ENCODE measurements around the gene KCNK3. TPM values are rescaled to one million over a fixed set of nuclear protein-coding genes. Genes with fewer than 3 reads are reported as not detected.

The KCNK3 gene
- not detected for total RNA-seq
- not detected for polyA plus RNA-seq
- total RNA-seq, result not detected

DNA sequence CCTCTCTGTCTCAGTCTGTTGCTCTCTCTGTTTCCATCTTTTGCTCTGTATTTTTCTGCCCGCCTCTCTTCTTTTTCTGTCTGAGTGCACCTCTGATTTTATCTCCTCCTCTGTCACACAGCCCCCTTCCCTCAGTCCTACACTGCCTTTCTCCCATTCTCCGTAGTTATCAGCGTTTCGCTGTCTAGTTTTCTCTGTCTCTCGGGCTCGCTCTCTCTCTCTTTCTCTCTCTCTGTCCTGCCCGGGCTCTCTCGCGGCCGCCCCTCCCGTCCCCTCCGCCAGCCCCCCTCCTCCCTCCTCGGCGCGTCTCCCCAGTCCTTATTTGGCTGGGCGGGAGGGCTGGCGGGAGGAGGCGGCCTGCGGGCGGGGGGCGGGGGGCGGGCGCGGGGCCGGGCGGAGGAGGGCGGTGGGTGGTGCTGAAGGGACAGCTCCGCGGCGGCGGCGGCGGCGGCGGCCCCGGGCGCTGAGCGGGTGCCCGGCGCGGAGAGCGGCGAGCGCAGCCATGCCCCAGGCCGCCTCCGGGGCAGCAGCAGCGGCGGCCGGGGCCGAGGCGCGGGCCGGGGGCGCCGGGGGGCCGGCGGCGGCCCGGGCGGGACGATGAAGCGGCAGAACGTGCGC, at the start of gene KCNK3:
Gene KCNK3, plus strand, starts transcription at position 444 of the 618 bp plus-strand sequence. Its CDS starts 154 bp downstream, at position 598.
- intact Hi-C loops (cut with micrococcal nuclease), result no loop called here
- H3K27me3 ChIP-seq (ENCODE audit: control insufficient read depth in 2 of 2, insufficient read depth in 2 of 2, low read length in 2 of 2), result peaks cover 5 to 23% of the 10 kb centered on the region in 2 donors
- POLR2A ChIA-PET, result no interaction called here
- H3K27ac Mint-ChIP-seq, result no peak within 1 kb of the TSS
- ATAC-seq, result peak; percentile 85
- CTCF ChIA-PET, result no interaction called here
- no peaks in the 10 kb centered on the region for H3K36me3 ChIP-seq (ENCODE audit: control insufficient read depth in 2 of 3, insufficient read depth in 3 of 3, low read length in 3 of 3)
- H3K4me3 ChIP-seq (ENCODE audit: low read length), result no peak within 1 kb of the TSS
- peak in 8 of 9 donors; percentile 16 to 66 (median 38) for DNase-seq
- H3K27ac ChIP-seq (ENCODE audit: low read depth, low read length), result no peak within 1 kb of the TSS
- H3K4me1 Mint-ChIP-seq, result peaks cover 0 to 11% (median 4%) of the 10 kb centered on the region in 7 donors
- H3K27me3 Mint-ChIP-seq, result peaks cover 63 to 74% (median 73%) of the 10 kb centered on the region in 5 donors
- no peaks in the 10 kb centered on the region for H3K9me3 ChIP-seq (ENCODE audit: control insufficient read depth in 2 of 3, low read length in 3 of 3)
- H3K36me3 Mint-ChIP-seq, result peaks cover 0 to 7% (median 0%) of the 10 kb centered on the region in 5 donors
- no peaks in the 10 kb centered on the region for H3K4me1 ChIP-seq (ENCODE audit: control insufficient read depth in 2 of 2, insufficient read depth in 2 of 2, low read length in 2 of 2)
- peak within 1 kb of the TSS in 8 of 10 donors; percentile 5 to 74 (median 53) for H3K4me3 Mint-ChIP-seq
- peaks cover 0 to 14% (median 0%) of the 10 kb centered on the region in 11 donors for H3K9me3 Mint-ChIP-seq

DNA sequence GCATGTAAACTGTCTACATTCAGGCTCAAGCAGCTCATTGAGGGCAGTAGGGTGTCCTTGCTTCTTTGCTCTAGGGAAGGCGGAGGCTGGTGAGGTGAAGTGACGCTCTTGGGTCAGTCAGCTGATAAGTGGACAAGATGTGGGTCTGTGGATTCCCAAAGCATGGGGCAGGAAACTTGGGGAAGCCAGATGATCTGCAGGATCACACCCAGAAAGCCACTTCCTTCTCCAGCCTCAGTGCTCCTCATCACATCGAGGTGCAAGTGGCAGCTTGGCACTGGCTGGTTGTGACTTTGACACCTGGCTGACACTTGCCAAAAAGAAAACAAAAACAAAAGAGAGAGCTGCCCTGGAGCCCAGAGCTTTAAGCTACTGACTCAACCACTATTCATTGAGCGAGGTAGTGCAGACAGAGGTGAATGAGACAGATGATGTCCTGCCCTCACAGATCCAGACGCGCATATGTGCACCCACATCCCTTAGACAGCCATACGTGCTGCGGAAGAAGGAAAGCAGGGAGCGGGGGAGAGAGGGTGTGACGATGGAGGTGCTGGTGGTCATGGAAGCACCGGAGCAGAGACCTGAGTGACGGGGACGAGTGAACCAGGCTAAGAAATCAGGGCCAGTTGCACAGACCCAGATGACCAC, 48.2 kb upstream of the KCNK3 start:
- Histone ChIP-seq H3K36me3 (ENCODE audit: control insufficient read depth in 2 of 3, insufficient read depth in 3 of 3, low read length in 3 of 3) (no peaks in the 10 kb centered on the region), H3K9me3 (ENCODE audit: control insufficient read depth in 2 of 3, low read length in 3 of 3) (no peaks in the 10 kb centered on the region), H3K4me3 (ENCODE audit: low read length) (no peak overlapping the region), H3K27me3 (ENCODE audit: control insufficient read depth in 2 of 2, insufficient read depth in 2 of 2, low read length in 2 of 2) (no peaks in the 10 kb centered on the region), H3K27ac (ENCODE audit: low read depth, low read length) (no peak overlapping the region), H3K4me1 (ENCODE audit: control insufficient read depth in 2 of 2, insufficient read depth in 2 of 2, low read length in 2 of 2) (no peaks in the 10 kb centered on the region)
- CTCF ChIA-PET, result no interaction called here
- Mint-ChIP-seq H3K36me3 (peaks cover 0 to 3% (median 0%) of the 10 kb centered on the region in 5 donors), H3K4me1 (peaks cover 0 to 4% (median 0%) of the 10 kb centered on the region in 7 donors), H3K4me3 (no peak overlapping the region), H3K27ac (peak overlapping the region in 1 of 9 donors; percentile 49), H3K9me3 (no peaks in the 10 kb centered on the region), H3K27me3 (peaks cover 19 to 54% (median 32%) of the 10 kb centered on the region in 5 donors)
- POLR2A ChIA-PET, result no interaction called here
- ATAC-seq (no peak), DNase-seq (no peak)
- intact Hi-C loops (cut with micrococcal nuclease), result no loop called here

DNA sequence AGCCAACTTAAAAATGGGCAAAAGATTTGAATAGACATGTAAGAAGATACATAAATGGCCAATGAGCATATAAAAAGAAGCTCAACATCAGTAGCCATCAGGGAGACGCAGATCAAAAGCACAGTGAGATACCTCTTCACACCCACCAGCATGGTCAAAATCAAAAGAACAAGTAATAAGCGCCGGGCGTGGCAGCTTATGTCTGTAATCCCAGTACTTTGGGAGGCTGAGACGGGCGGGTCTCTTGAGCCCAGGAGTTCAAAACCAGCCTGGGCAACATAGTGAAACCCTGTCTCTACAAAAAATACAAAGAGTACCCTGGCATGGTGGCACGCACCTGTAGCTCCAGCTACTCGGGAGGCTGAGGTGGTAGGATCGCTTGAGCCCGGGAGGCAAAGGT, 46.8 kb upstream of the KCNK3 start:
- no peaks in the 10 kb centered on the region for H3K4me1 ChIP-seq (ENCODE audit: control insufficient read depth in 2 of 2, insufficient read depth in 2 of 2, low read length in 2 of 2)
- H3K27ac ChIP-seq (ENCODE audit: low read depth, low read length), result no peak overlapping the region
- ATAC-seq, result no peak
- no peaks in the 10 kb centered on the region for H3K36me3 ChIP-seq (ENCODE audit: control insufficient read depth in 2 of 3, insufficient read depth in 3 of 3, low read length in 3 of 3)
- no peaks in the 10 kb centered on the region for H3K27me3 ChIP-seq (ENCODE audit: control insufficient read depth in 2 of 2, insufficient read depth in 2 of 2, low read length in 2 of 2)
- POLR2A ChIA-PET, result no interaction called here
- no peaks in the 10 kb centered on the region for H3K4me1 Mint-ChIP-seq
- DNase-seq, result no peak
- intact Hi-C loops (cut with micrococcal nuclease), result no loop called here
- no peak overlapping the region for H3K4me3 Mint-ChIP-seq
- peaks cover 23 to 58% (median 36%) of the 10 kb centered on the region in 5 donors for H3K27me3 Mint-ChIP-seq
- CTCF ChIA-PET, result no interaction called here
- no peak overlapping the region for H3K27ac Mint-ChIP-seq
- H3K36me3 Mint-ChIP-seq, result peaks cover 0 to 3% (median 0%) of the 10 kb centered on the region in 5 donors
- H3K4me3 ChIP-seq (ENCODE audit: low read length), result no peak overlapping the region
- H3K9me3 ChIP-seq (ENCODE audit: control insufficient read depth in 2 of 3, low read length in 3 of 3), result no peaks in the 10 kb centered on the region
- peaks cover 0 to 3% (median 0%) of the 10 kb centered on the region in 11 donors for H3K9me3 Mint-ChIP-seq

GRCh38 chr2:26646986-26647672, 45.4 kb upstream of the KCNK3 start:
- H3K4me1 Mint-ChIP-seq, result no peaks in the 10 kb centered on the region
- H3K27me3 Mint-ChIP-seq, result peaks cover 21 to 57% (median 28%) of the 10 kb centered on the region in 5 donors
- ChIA-PET CTCF (no interaction called here), POLR2A (no interaction called here)
- Histone ChIP-seq H3K27ac (ENCODE audit: low read depth, low read length) (no peak overlapping the region), H3K27me3 (ENCODE audit: control insufficient read depth in 2 of 2, insufficient read depth in 2 of 2, low read length in 2 of 2) (no peaks in the 10 kb centered on the region), H3K4me3 (ENCODE audit: low read length) (no peak overlapping the region), H3K4me1 (ENCODE audit: control insufficient read depth in 2 of 2, insufficient read depth in 2 of 2, low read length in 2 of 2) (no peaks in the 10 kb centered on the region), H3K9me3 (ENCODE audit: control insufficient read depth in 2 of 3, low read length in 3 of 3) (no peaks in the 10 kb centered on the region), H3K36me3 (ENCODE audit: control insufficient read depth in 2 of 3, insufficient read depth in 3 of 3, low read length in 3 of 3) (no peaks in the 10 kb centered on the region)
- ATAC-seq (peak; percentile 31), DNase-seq (no peak)
- no peak overlapping the region for H3K4me3 Mint-ChIP-seq
- no peaks in the 10 kb centered on the region for H3K36me3 Mint-ChIP-seq
- H3K9me3 Mint-ChIP-seq, result peaks cover 0 to 3% (median 0%) of the 10 kb centered on the region in 11 donors
- intact Hi-C loops (cut with micrococcal nuclease), result no loop called here
- no peak overlapping the region for H3K27ac Mint-ChIP-seq

GRCh38 chr2:26647981-26648380, 44.5 kb upstream of the KCNK3 start:
- Mint-ChIP-seq H3K27ac (no peak overlapping the region), H3K27me3 (peaks cover 21 to 52% (median 27%) of the 10 kb centered on the region in 5 donors), H3K4me1 (no peaks in the 10 kb centered on the region), H3K36me3 (no peaks in the 10 kb centered on the region), H3K9me3 (peaks cover 0 to 3% (median 0%) of the 10 kb centered on the region in 11 donors), H3K4me3 (no peak overlapping the region)
- Histone ChIP-seq H3K4me1 (ENCODE audit: control insufficient read depth in 2 of 2, insufficient read depth in 2 of 2, low read length in 2 of 2) (no peaks in the 10 kb centered on the region), H3K27me3 (ENCODE audit: control insufficient read depth in 2 of 2, insufficient read depth in 2 of 2, low read length in 2 of 2) (no peaks in the 10 kb centered on the region), H3K27ac (ENCODE audit: low read depth, low read length) (no peak overlapping the region), H3K4me3 (ENCODE audit: low read length) (no peak overlapping the region), H3K9me3 (ENCODE audit: control insufficient read depth in 2 of 3, low read length in 3 of 3) (no peaks in the 10 kb centered on the region), H3K36me3 (ENCODE audit: control insufficient read depth in 2 of 3, insufficient read depth in 3 of 3, low read length in 3 of 3) (no peaks in the 10 kb centered on the region)
- ATAC-seq, result no peak
- POLR2A ChIA-PET, result no interaction called here
- no peak for DNase-seq
- CTCF ChIA-PET, result interaction anchor here (0.6 kb wide), 1 partner anchor 313 kb away, joined by 3 read pairs; no protein-coding TSS in a partner anchor
- intact Hi-C loops (cut with micrococcal nuclease), result no loop called here

- peaks cover 0 to 3% (median 0%) of the 10 kb centered on the region in 11 donors for H3K9me3 Mint-ChIP-seq
- no peak overlapping the region for H3K27ac Mint-ChIP-seq
- H3K4me3 Mint-ChIP-seq, result no peak overlapping the region
- intact Hi-C loops (cut with micrococcal nuclease), result no loop called here
- H3K4me1 Mint-ChIP-seq, result no peaks in the 10 kb centered on the region
- CTCF ChIA-PET, result interaction anchor here (0.6 kb wide), 1 partner anchor 312 kb away, joined by 3 read pairs; no protein-coding TSS in a partner anchor
- Histone ChIP-seq H3K4me3 (ENCODE audit: low read length) (no peak overlapping the region), H3K9me3 (ENCODE audit: control insufficient read depth in 2 of 3, low read length in 3 of 3) (no peaks in the 10 kb centered on the region), H3K27ac (ENCODE audit: low read depth, low read length) (no peak overlapping the region), H3K36me3 (ENCODE audit: control insufficient read depth in 2 of 3, insufficient read depth in 3 of 3, low read length in 3 of 3) (no peaks in the 10 kb centered on the region), H3K27me3 (ENCODE audit: control insufficient read depth in 2 of 2, insufficient read depth in 2 of 2, low read length in 2 of 2) (no peaks in the 10 kb centered on the region), H3K4me1 (ENCODE audit: control insufficient read depth in 2 of 2, insufficient read depth in 2 of 2, low read length in 2 of 2) (no peaks in the 10 kb centered on the region)
- H3K27me3 Mint-ChIP-seq, result peaks cover 21 to 52% (median 27%) of the 10 kb centered on the region in 5 donors
- no peaks in the 10 kb centered on the region for H3K36me3 Mint-ChIP-seq
- ATAC-seq (no peak), DNase-seq (no peak)
- POLR2A ChIA-PET, result no interaction called here
Measured at GRCh38 chr2:26648516-26648915, 44.0 kb upstream of the KCNK3 start.
